SK-N-SH (cell line): ENCODE data around the gene NOTCH1. TPM values are rescaled to one million over a fixed set of nuclear protein-coding genes. Genes with fewer than 3 reads are reported as not detected.

Experiments
- CTCF ChIA-PET: fragments of 300-600, 350-600 bp; formaldehyde crosslinking; extraction: SDS; loops from one replicate; lab custom pipeline; 2021; lab: Yijun Ruan, JAX
- POLR2A ChIA-PET: fragments of 350-600 bp; sonication (Branson Sonifier 250); formaldehyde crosslinking; extraction: SDS; loops from one replicate; lab custom pipeline; 2020; ENCODE audit warnings: antibody characterized with exemption, inconsistent platforms; lab: Yijun Ruan, JAX
- DNase-seq: peaks from one replicate; pipeline ENCODE4 v3.0.0; 2012
- H2AFZ ChIP-seq: fragments of 200-600 bp; sonication (generic); 2 replicates; pipeline ENCODE4 v1.8.1; 2016; ENCODE audit warnings: antibody characterized with exemption, mild to moderate bottlenecking, low read depth
- H3F3A ChIP-seq: fragments of 200-600 bp; sonication (generic); replicated peaks from 2 replicates; pipeline ENCODE3; 2016; ENCODE audit warnings: antibody characterized with exemption, mild to moderate bottlenecking; ENCODE audit not compliant: insufficient read depth
- H3K27ac ChIP-seq, 2 experiments: fragments of 200-500 bp in 1 of 2; fragments of 200-600 bp in 1 of 2; sonication (Bioruptor generic) in 1 of 2; sonication (generic), shearing (Covaris generic) in 1 of 2; 2 replicates each; pipeline versions ENCODE4 v1.5.1 to v1.6.1; 2014 to 2016; ENCODE audit warnings: low read depth in 2 of 2, inconsistent platforms in 1 of 2, low read length in 1 of 2, mild to moderate bottlenecking in 1 of 2, mixed read lengths in 1 of 2
- H3K27me3 ChIP-seq: fragments of 200-600 bp; sonication (generic), shearing (Covaris generic); 2 replicates; pipeline ENCODE4 v1.6.1; 2016; ENCODE audit warnings: mixed run types; ENCODE audit not compliant: insufficient read depth
- H3K36me3 ChIP-seq, 2 experiments: fragments of 200-500 bp in 1 of 2; fragments of 200-600 bp in 1 of 2; sonication (Bioruptor generic) in 1 of 2; sonication (generic) in 1 of 2; replicated peaks in 1 of 2; 2 replicates each; pipeline versions ENCODE3 to v1.5.1; 2014 to 2016; ENCODE audit warnings: low read length in 1 of 2, mild to moderate bottlenecking in 1 of 2; ENCODE audit not compliant: insufficient read depth in 2 of 2, control insufficient read depth in 1 of 2
- H3K4me1 ChIP-seq, 2 experiments: fragments of 200-500 bp in 1 of 2; fragments of 200-600 bp in 1 of 2; sonication (Bioruptor generic) in 1 of 2; sonication (generic), shearing (Covaris generic) in 1 of 2; 2 replicates each; pipeline versions ENCODE4 v1.5.1 to v1.6.1; 2014 to 2016; ENCODE audit warnings: low read depth in 1 of 2, low read length in 1 of 2, mixed run types in 1 of 2; ENCODE audit not compliant: insufficient read depth in 2 of 2, control insufficient read depth in 1 of 2
- H3K4me2 ChIP-seq: fragments of 200-600 bp; sonication (generic), shearing (Covaris generic); 2 replicates; pipeline ENCODE4 v1.6.1; 2017; ENCODE audit warnings: mixed run types
- H3K4me3 ChIP-seq, 2 experiments: fragments of 200-500 bp in 1 of 2; fragments of 200-600 bp in 1 of 2; sonication (Bioruptor generic) in 1 of 2; sonication (generic), shearing (Covaris generic) in 1 of 2; 2 replicates each; pipeline versions ENCODE4 v1.5.1 to v1.8.1; 2014 to 2016; ENCODE audit warnings: low read depth in 2 of 2, inconsistent platforms in 1 of 2, low read length in 1 of 2, mild to moderate bottlenecking in 1 of 2, mixed read lengths in 1 of 2, moderate library complexity in 1 of 2
- H3K79me2 ChIP-seq: fragments of 200-600 bp; sonication (generic); 2 replicates; pipeline ENCODE4 v1.8.1; 2017; ENCODE audit warnings: mild to moderate bottlenecking; ENCODE audit not compliant: insufficient read depth
- H3K9ac ChIP-seq: fragments of 200-600 bp; sonication (generic); 2 replicates; pipeline ENCODE4 v1.6.1; 2017; ENCODE audit warnings: mixed run types
- H3K9me2 ChIP-seq: fragments of 200-600 bp; sonication (generic); 2 replicates; pipeline ENCODE4 v1.6.1; 2017; ENCODE audit warnings: mixed run types
- H3K9me3 ChIP-seq: fragments of 200-600 bp; sonication (generic); 2 replicates; pipeline ENCODE4 v1.6.1; 2017; ENCODE audit warnings: mixed run types, mild to moderate bottlenecking, moderate library complexity
- H4K20me1 ChIP-seq: fragments of 200-600 bp; sonication (generic); 2 replicates; pipeline ENCODE4 v1.6.1; 2017; ENCODE audit warnings: mild to moderate bottlenecking, mixed run types; ENCODE audit not compliant: insufficient read depth
- CTCF ChIP-seq: fragments of 200-600 bp; sonication (generic); IDR thresholded peaks from 2 replicates; pipeline ENCODE4 v1.6.1; 2017; ENCODE audit warnings: antibody characterized with exemption, mild to moderate bottlenecking, moderate library complexity
- ELF1 ChIP-seq: IDR thresholded peaks from 2 replicates; pipeline ENCODE4 v1.4.0; 2012
- GABPA ChIP-seq: IDR thresholded peaks from 2 replicates; pipeline ENCODE4 v1.4.0; 2012; ENCODE audit warnings: low read depth, mild to moderate bottlenecking
- JUND ChIP-seq: IDR thresholded peaks from 2 replicates; pipeline ENCODE4 v1.4.0; 2012
- MXI1 ChIP-seq: IDR thresholded peaks from 2 replicates; pipeline ENCODE4 v1.6.1; 2012; ENCODE audit warnings: mild to moderate bottlenecking, low read depth, low read length, improper control_type of control experiment
- NFIC ChIP-seq: IDR thresholded peaks from 2 replicates; pipeline ENCODE4 v1.4.0; 2012; ENCODE audit warnings: borderline replicate concordance
- RAD21 ChIP-seq: IDR thresholded peaks from 2 replicates; pipeline ENCODE4 v1.6.1; 2012; ENCODE audit warnings: mild to moderate bottlenecking, low read length
- RCOR1 ChIP-seq: fragments of 150-350 bp; IDR thresholded peaks from 2 replicates; pipeline ENCODE4 v1.6.1; 2017; ENCODE audit warnings: antibody characterized with exemption, low read length
- RXRA ChIP-seq: IDR thresholded peaks from 2 replicates; pipeline ENCODE4 v1.4.0; 2012; ENCODE audit warnings: low read depth, mild to moderate bottlenecking, borderline replicate concordance
- SIN3A ChIP-seq: IDR thresholded peaks from 2 replicates; pipeline ENCODE4 v1.6.1; 2012; ENCODE audit warnings: low read depth, mild to moderate bottlenecking, low read length, moderate library complexity, borderline replicate concordance
- SMC3 ChIP-seq: IDR thresholded peaks from 2 replicates; pipeline ENCODE4 v1.6.1; 2012; ENCODE audit warnings: low read depth, low read length, improper control_type of control experiment
- USF1 ChIP-seq: IDR thresholded peaks from 2 replicates; pipeline ENCODE4 v1.4.0; 2012; ENCODE audit warnings: low read depth, borderline replicate concordance
- WGBS: methylation state at CpG from one replicate; pipeline ENCODE4 v1.1.6; 2017; ENCODE audit warnings: low lambda C conversion rate; 5-methylcytosine and 5-hydroxymethylcytosine counted together
- polyA plus RNA-seq, 3 experiments: library from polyadenylated mRNA; depleted of rRNA; stranded (reverse); fragments of >200 nt; gene quantifications; 2 replicates each; pipeline ENCODE4 v1.2.3, GENCODE V29; 2012
- TF ChIP-seq, protein P1 (sequence below): IDR thresholded peaks from 2 replicates; pipeline ENCODE4; 2012
- TF ChIP-seq, protein P2 (sequence below): fragments of 150-350 bp; IDR thresholded peaks from 2 replicates; pipeline ENCODE4 v1.6.1; 2016; ENCODE audit warnings: mild to moderate bottlenecking, low read depth, low read length

NOTCH1 gene
- polyA plus RNA-seq, 1 of the 3 experiments (the other 2 are of a cell fraction) = 6.6 TPM

DNA sequence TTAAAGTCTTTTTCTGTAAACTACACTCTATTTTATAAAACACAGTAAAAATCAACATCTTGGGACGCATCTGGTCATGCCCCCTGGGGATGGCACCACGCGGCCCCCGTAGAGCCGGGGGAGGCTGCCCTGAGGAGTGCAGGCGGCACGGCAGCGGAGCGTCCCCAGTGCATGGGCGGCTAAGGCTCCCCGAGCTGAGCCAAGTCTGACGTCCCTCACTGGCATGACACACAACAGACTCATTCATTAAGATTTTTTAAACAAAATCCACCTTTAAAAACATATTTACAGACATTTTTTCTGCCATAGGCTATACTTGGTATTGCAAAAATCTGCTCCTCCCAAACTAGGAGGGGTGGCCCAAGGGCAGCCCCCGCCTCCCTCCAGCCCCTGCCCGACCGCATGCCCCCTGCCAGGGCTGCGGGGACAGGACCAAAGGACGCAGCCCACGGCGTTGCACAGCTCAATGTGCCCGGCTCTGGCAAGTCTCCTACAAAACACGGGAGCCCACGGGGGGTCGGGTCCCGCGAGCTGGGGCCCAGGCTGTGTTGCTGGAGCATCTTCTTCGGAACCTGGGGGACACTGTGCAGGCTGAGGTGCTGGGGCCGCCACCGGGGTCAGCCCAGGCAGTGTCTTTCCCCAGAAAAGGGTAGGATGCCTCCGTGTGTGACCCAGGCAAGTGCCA is 51.2 kb downstream of the NOTCH1 start:
- CTCF ChIA-PET = interaction anchor here (0.7 to 7.0 kb wide), 4 partner anchors 7 to 137 kb away, joined by 3 to 54 read pairs (median 4); no protein-coding TSS in a partner anchor
- TF ChIP-seq, protein P1, sequence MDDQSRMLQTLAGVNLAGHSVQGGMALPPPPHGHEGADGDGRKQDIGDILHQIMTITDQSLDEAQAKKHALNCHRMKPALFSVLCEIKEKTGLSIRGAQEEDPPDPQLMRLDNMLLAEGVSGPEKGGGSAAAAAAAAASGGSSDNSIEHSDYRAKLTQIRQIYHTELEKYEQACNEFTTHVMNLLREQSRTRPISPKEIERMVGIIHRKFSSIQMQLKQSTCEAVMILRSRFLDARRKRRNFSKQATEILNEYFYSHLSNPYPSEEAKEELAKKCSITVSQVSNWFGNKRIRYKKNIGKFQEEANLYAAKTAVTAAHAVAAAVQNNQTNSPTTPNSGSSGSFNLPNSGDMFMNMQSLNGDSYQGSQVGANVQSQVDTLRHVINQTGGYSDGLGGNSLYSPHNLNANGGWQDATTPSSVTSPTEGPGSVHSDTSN = no peak
- no peak for TF ChIP-seq USF1
- TF ChIP-seq CTCF = no peak
- no peak for TF ChIP-seq NFIC
- TF ChIP-seq JUND = no peak
- TF ChIP-seq, protein P2, sequence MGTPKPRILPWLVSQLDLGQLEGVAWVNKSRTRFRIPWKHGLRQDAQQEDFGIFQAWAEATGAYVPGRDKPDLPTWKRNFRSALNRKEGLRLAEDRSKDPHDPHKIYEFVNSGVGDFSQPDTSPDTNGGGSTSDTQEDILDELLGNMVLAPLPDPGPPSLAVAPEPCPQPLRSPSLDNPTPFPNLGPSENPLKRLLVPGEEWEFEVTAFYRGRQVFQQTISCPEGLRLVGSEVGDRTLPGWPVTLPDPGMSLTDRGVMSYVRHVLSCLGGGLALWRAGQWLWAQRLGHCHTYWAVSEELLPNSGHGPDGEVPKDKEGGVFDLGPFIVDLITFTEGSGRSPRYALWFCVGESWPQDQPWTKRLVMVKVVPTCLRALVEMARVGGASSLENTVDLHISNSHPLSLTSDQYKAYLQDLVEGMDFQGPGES = no peak
- TF ChIP-seq RXRA = no peak
- no peak for TF ChIP-seq GABPA
- no peak for TF ChIP-seq RCOR1
- no peak for TF ChIP-seq RAD21
- no peak for TF ChIP-seq SMC3
- no peak for TF ChIP-seq SIN3A
- no peak for TF ChIP-seq ELF1
- no peak for TF ChIP-seq MXI1
- Histone ChIP-seq H3K4me1 (peaks cover 0 to 9% of the 10 kb centered on the region in 2 experiments; a peak in 1 of 4 replicates), H3K9me2 (no peaks in the 10 kb centered on the region), H2AFZ (no peak overlapping the region), H4K20me1 (no peaks in the 10 kb centered on the region), H3F3A (peaks cover 6% of the 10 kb centered on the region), H3K36me3 (peaks cover 0 to 35% of the 10 kb centered on the region in 2 experiments), H3K9me3 (no peaks in the 10 kb centered on the region), H3K4me2 (no peak overlapping the region), H3K79me2 (no peaks in the 10 kb centered on the region), H3K4me3 (no peak overlapping the region), H3K27me3 (no peaks in the 10 kb centered on the region), H3K27ac (no peak overlapping the region), H3K9ac (no peak overlapping the region)
- 85% methylated on average over 22 of the region's 29 CpGs for WGBS
- POLR2A ChIA-PET = no interaction called here
- DNase-seq = peak; percentile 75
